HG03045 (cell line): ENCODE data around the gene DOCK3.
"Not testable (repeated sequence)": the region's sequence is repeated elsewhere in the genome, so short reads cannot be mapped to it uniquely, and the experiment has no call there.

Source experiments
- ATAC-seq: cut with Tn5 transposase; IDR thresholded peaks from one replicate; pipeline ENCODE4 v1.9.1; 2021; ENCODE audit warnings: mild to moderate bottlenecking, moderate library complexity; ENCODE audit not compliant: unreplicated experiment

The DOCK3 gene

GRCh38 chr3:50803805-50804204, 129.1 kb downstream of the DOCK3 start:
- not testable (repeated sequence) for ATAC-seq

GRCh38 chr3:50804376-50804775, 129.6 kb downstream of the DOCK3 start:
- ATAC-seq = not testable (repeated sequence)

- ATAC-seq = no peak
Observed at GRCh38 chr3:50805321-50805720, 130.6 kb downstream of the DOCK3 start.

GRCh38 chr3:50806031-50806430, 131.3 kb downstream of the DOCK3 start:
- ATAC-seq = no peak

- no peak for ATAC-seq
Observed at GRCh38 chr3:50806806-50807205, 132.1 kb downstream of the DOCK3 start.

- ATAC-seq = no peak
Observed at GRCh38 chr3:50807266-50807665, 132.5 kb downstream of the DOCK3 start.

GRCh38 chr3:50811893-50812292, 137.2 kb downstream of the DOCK3 start:
- no peak for ATAC-seq

- ATAC-seq = no peak
Observed at GRCh38 chr3:50815844-50816243, 141.1 kb downstream of the DOCK3 start.

GRCh38 chr3:50816894-50817293, 142.2 kb downstream of the DOCK3 start:
- no peak for ATAC-seq

- ATAC-seq = no peak
Observed at GRCh38 chr3:50817756-50818529, 143.2 kb downstream of the DOCK3 start.

GRCh38 chr3:50819882-50820281, 145.2 kb downstream of the DOCK3 start:
- no peak for ATAC-seq

GRCh38 chr3:50825841-50826240, 151.1 kb downstream of the DOCK3 start:
- ATAC-seq = no peak

GRCh38 chr3:50830451-50830850, 155.7 kb downstream of the DOCK3 start:
- no peak for ATAC-seq

- not testable (repeated sequence) for ATAC-seq
Observed at GRCh38 chr3:50831009-50831408, 156.3 kb downstream of the DOCK3 start.

GRCh38 chr3:50840983-50841489, 166.3 kb downstream of the DOCK3 start:
- no peak for ATAC-seq

- ATAC-seq = no peak
Observed at GRCh38 chr3:50848308-50848707, 173.6 kb downstream of the DOCK3 start.

- ATAC-seq = no peak
Observed at GRCh38 chr3:50850639-50851511, 176.1 kb downstream of the DOCK3 start.

- no peak for ATAC-seq
Observed at GRCh38 chr3:50853936-50854335, 179.2 kb downstream of the DOCK3 start.

GRCh38 chr3:50862221-50862620, 187.5 kb downstream of the DOCK3 start:
- ATAC-seq = no peak

- ATAC-seq = no peak
Observed at GRCh38 chr3:50873376-50874157, 198.8 kb downstream of the DOCK3 start.

GRCh38 chr3:50874876-50875275, 200.1 kb downstream of the DOCK3 start:
- ATAC-seq = not testable (repeated sequence)
